UCSD-AML1 (cell line): ENCODE data around the gene DYNLT5.
"Not testable (repeated sequence)": the region's sequence is repeated elsewhere in the genome, so short reads cannot be mapped to it uniquely, and the experiment has no call there.

Source experiments
- DNase-seq: peaks from one replicate; lab custom pipeline; 2025; ENCODE audit not compliant: unreplicated experiment; lab: John Stamatoyannopoulos, UW

Gene DYNLT5

DNA sequence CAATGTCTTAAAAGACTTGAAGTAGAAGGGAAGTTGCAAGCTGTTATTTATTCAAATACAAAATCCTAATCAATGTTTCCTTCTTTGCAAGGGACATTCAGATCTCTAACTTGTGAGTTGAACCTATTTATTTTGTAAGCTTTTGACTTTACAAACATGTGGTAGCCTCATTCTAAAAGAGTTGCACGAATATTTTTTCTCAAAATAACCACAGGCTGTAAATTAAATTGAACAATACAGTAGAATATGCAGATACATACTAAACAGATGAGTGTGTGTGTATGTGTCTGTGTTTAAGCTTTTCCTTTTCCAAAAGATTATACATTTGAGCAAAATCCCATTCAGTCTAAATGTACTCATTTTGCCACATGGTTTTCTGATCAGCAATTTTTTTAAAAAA lies 4.8 kb upstream of the DYNLT5 start:
- DNase-seq, result no peak

GRCh38 chr1:66750577-66750976 lies 1.7 kb upstream of the DYNLT5 start:
- DNase-seq, result no peak

GRCh38 chr1:66751160-66751559 lies 1.1 kb upstream of the DYNLT5 start:
- DNase-seq, result no peak

DNA sequence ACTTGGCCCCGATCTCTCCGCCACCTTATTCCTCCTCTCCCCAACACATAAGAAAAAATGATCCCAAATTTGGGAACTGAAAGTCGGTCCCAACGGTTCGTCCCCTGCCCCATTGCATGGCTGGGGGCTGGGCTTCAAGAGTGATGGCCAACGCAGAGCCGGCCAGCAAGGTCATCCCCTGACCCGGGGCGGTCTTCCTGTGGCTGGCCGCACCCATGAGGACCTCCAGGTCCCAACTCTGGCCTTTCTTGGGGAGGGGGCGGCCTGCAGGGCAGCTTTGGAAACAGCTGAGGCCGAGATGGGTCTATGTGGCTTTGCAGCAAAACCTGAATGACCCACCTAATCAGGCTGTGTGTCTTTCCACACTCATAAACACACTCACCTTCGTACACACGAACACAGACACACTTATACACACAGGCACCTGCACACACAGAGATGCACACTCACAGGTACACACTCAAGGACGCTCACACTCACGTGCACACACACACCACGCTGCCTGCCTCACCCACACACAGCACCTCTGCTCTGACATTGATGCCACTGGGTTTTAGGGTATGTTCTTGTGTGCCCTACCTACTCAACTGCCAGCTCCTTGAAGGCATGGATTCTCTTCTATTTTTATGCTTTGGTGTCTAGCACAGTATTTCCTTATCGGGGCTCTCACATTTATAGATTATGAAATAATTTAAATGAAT lies 562 bp downstream of the DYNLT5 start:
- peak; percentile 58 for DNase-seq

DNA sequence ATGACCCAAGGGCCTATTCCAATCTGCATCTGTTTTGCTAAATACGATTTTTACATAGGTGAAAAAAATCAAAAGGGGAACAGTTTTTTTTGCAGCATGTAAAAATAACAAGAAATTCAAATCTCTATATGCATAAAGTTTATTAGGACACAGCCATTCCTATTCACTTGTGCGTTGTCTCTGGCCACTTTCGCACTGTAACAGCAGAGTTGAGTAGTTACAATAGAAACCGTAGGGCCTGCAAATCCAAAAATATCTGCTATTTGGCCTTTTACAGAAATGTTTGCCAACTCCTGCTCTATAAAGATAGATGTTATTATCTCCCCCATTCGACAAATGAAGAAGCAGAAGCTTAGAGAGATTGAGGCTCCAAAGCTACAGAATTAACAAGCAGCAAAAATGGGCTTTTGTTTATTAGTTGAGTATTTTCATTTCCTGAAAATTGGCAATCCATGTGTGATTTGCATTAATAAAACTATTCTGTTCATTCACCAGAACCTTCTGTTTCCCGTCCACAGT lies 5.5 kb downstream of the DYNLT5 start:
- no peak for DNase-seq

GRCh38 chr1:66758241-66758755 lies 6.0 kb downstream of the DYNLT5 start:
- DNase-seq, result no peak

DNA sequence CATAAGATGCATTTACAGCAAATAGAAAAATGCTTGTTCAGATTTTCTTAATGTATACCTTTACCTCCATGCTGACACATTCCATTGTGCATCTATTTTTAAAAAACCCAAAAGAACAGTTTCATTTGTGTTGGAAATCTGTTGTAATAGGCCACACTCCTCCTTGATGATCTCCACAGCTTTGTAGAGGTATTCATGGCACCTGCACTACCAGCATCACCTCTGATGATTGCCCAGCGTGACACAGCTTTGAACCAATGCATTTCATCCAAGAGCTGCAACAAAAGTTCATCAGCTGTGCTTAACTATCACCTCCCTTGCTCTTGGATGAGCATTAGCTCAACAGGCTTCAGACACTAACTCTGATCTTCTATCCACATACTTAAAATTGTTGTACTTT lies 8.2 kb downstream of the DYNLT5 start:
- DNase-seq, result no peak

DNA sequence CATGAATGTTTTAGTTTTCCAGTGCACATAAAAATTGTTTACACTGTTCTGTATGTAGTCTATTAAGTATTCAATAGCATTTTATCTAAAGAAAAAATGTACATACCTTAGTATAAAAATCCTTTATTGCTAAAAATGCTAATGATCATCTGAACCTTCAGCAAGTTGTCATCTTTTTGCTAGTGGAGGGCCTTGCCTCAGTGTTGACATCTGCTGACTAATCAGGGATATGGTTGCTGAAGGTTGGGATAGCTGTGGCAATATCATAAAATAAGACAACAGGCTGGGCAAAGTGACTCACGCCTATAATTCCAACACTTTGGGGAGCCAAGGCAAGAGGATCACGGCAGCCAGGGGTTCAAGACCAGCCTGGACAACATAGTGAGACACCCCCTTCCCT lies 9.0 kb downstream of the DYNLT5 start:
- no peak for DNase-seq

- no peak for DNase-seq
Measured at GRCh38 chr1:66764994-66765578, 12.8 kb downstream of the DYNLT5 start.

GRCh38 chr1:66767626-66768025 lies 15.4 kb downstream of the DYNLT5 start:
- no peak for DNase-seq

DNA sequence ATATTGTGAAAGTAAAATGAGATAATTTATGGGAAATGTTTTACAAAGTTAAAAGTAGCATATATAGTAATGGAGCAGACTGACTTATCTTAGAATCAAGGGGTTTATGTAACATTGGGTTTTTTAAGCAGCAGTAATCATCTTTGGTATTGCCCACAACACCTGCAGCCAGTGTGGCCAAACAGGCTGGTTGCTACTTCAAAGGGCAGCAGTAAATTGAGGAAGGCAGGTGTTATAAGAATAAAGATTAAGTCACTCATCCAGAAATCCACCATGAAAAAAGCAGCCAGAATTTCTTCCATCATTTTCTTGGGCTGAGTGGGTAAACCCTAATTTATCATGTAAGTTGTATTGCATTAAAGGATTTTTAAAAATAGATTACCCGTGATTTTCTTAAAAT lies 16.7 kb downstream of the DYNLT5 start:
- DNase-seq, result no peak

GRCh38 chr1:66769512-66770229 lies 17.4 kb downstream of the DYNLT5 start:
- DNase-seq, result no peak

- DNase-seq, result no peak
Measured at GRCh38 chr1:66770240-66770639, 18.0 kb downstream of the DYNLT5 start.

DNA sequence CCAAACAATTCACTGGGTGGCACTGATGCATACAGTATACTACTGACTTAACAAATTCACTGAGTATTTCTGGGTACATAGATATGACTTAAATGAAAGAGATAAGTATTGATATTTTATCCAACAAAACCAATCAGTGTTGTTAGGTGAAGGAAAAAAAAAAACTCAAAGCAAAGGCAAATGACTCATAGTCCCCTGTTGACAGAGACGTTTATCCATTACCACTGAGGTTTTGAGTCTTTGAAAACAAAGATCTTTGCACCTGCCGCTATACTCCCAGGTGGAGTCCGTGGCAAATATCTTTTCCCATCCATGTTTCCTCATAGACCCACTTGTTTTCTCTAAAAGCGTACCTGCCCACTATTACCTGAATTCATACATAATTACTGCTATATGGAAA lies 18.4 kb downstream of the DYNLT5 start:
- no peak for DNase-seq

DNA sequence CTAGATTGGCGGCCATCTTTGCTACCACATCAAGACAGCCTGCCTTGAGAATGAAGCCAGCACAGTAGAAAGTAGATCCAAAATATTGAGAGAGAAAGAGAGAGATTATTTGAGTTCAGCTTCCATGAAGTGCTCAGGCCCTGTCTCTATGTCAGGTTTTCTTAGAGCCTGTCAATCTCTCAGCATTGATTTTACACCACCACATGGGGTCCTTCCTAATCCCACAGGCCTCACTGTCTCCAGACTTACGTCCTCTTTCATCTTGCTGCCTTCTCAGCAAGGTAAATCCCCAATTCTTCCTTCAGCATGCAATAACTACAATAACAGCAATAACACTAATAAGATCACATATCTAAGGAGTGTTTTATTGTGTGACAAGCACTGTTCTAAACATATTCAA lies 21.0 kb downstream of the DYNLT5 start:
- no peak for DNase-seq

DNA sequence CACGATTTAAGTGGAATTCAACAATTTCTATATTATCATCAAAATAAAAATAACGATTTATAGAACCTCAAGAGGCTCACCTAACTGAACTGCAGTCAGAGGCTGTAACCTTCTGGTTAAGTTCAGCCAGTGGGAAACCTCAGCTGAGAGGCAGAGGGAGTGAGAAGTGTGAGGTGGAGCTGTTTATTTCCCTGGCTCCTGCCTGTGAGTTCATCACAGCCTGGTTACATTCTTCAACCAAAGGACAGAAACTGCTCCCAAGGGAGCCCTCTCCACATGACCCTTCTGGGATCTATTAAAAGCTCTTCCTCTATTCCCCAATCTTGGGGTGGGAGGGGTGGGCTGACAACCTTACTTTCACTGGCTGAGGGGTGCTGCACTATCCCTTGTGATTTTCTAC lies 22.2 kb downstream of the DYNLT5 start:
- DNase-seq, result no peak

DNA sequence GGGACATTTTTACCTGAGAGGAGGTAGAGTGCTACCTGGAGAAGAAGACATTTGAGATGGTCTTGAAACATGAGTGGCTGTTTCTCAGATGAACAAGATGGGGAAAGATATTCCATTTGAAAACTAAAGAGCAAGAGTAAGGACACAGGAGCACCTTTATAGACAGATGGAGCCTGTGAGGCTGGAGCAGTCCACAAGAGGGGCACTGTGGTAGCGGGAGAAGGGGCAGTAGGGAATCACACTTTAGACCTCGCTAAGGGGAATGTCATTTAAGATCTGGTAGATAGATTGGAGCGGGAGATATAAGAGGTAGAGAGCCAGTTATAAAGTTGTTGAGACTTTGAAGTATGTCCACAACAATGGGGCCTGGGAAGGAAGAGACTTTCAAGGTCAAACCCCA lies 23.4 kb downstream of the DYNLT5 start:
- no peak for DNase-seq

GRCh38 chr1:66777831-66778230 lies 25.6 kb downstream of the DYNLT5 start:
- no peak for DNase-seq

GRCh38 chr1:66778266-66778665 lies 26.0 kb downstream of the DYNLT5 start:
- no peak for DNase-seq

DNA sequence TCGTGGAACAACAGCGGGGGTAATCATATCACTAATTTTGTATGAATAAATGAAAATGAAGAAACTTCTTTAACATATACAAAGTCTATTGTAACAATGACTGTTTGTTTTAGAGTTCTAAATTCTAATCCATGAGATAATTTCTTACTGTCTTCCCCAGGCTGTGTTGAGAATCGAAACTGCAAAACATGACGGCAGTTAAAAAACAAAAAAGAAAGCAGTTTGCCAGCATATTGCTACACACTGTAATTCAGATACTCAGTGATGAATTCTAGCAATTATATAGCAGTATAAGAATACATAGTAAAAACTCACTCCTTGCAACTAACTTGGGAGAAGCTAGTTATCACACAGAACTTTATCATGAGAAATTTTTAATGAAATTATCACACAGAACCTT lies 26.7 kb downstream of the DYNLT5 start:
- DNase-seq, result no peak

DNA sequence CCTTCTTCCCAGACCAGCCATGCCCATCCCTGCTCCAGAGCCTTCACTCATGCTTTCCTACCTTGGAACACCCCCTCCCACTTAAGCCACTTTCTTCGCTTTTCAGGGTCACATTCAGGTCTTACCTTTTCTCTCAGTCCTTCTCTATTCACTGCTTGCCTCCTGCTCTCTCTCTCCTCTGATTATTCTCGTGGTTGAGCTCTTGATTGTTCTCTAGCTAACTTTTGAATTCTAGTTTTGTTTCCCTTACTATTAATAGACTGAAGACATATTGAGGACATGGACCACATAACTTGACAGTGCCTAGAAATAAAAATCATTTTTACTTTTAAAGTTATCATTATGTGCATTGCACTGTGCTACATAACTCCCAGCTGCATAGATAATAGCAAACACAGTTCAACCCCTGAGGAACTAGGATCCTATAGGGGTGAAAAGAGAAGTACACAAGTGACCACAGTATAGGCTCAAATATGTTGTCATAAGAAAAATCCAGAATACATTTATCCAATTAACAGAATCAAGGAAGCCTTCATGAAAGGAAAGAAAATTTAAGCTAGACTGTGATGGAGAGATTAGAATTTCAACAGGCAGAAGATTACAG lies 27.3 kb downstream of the DYNLT5 start:
- DNase-seq, result no peak

GRCh38 chr1:66785800-66786199 lies 33.5 kb downstream of the DYNLT5 start:
- not testable (repeated sequence) for DNase-seq
